Keratinocyte (primary cell): Measurements from ENCODE around the gene TENM3. TPM values are rescaled to one million over a fixed set of nuclear protein-coding genes. Genes with fewer than 3 reads are reported as not detected.

Experiments used
- DNase-seq: peaks from one replicate; pipeline ENCODE4 v3.0.0-alpha.2; 2011; ENCODE audit warnings: low read depth, missing footprints, low spot score
- FAIRE-seq: peaks from 2 replicates; lab custom pipeline; 2011; peaks lifted over from hg19 to GRCh38; lab: Jason Lieb, UNC
- H2AFZ ChIP-seq: 2 replicates; pipeline ENCODE4 v1.6.0; 2012; ENCODE audit warnings: low read length, control low read depth, inconsistent platforms; ENCODE audit not compliant: control insufficient read depth
- H3K27ac ChIP-seq: 2 replicates; pipeline ENCODE4 v1.5.1; 2011; ENCODE audit warnings: low read length; ENCODE audit not compliant: control insufficient read depth, insufficient read depth
- H3K27me3 ChIP-seq: 3 replicates; pipeline ENCODE4 v1.6.0; 2011; ENCODE audit warnings: low read length; ENCODE audit not compliant: control insufficient read depth, insufficient read depth; ENCODE audit errors: extremely low read depth
- H3K36me3 ChIP-seq, 2 experiments: 2 replicates in 1 of 2; 3 replicates in 1 of 2; pipeline ENCODE4 v1.5.1; 2011; ENCODE audit warnings: low read length in 2 of 2, mild to moderate bottlenecking in 1 of 2; ENCODE audit not compliant: control insufficient read depth in 2 of 2, insufficient read depth in 2 of 2; ENCODE audit errors: extremely low read depth in 1 of 2
- H3K4me1 ChIP-seq: 3 replicates; pipeline ENCODE4 v1.5.1; 2011; ENCODE audit warnings: low read length; ENCODE audit not compliant: control insufficient read depth, insufficient read depth; ENCODE audit errors: extremely low read depth
- H3K4me2 ChIP-seq: 3 replicates; pipeline ENCODE4 v1.6.0; 2011; ENCODE audit warnings: low read depth, low read length; ENCODE audit not compliant: control insufficient read depth, insufficient read depth; ENCODE audit errors: extremely low read depth
- H3K4me3 ChIP-seq, 3 experiments: fragments of 200-600 bp in 1 of 3; sonication (generic) in 1 of 3; 2 replicates in 2 of 3; 3 replicates in 1 of 3; pipeline ENCODE4 v1.5.1; 2011 to 2016; ENCODE audit warnings: low read length in 3 of 3, mild to moderate bottlenecking in 3 of 3, control low read depth in 2 of 3, inconsistent platforms in 1 of 3, low read depth in 1 of 3, mixed read lengths in 1 of 3, mixed run types in 1 of 3, moderate library complexity in 1 of 3; ENCODE audit not compliant: control insufficient read depth in 2 of 3, insufficient read depth in 2 of 3; ENCODE audit errors: extremely low read depth in 1 of 3
- H3K79me2 ChIP-seq: 2 replicates; pipeline ENCODE4 v1.6.0; 2012; ENCODE audit warnings: low read length; ENCODE audit not compliant: control insufficient read depth, insufficient read depth
- H3K9ac ChIP-seq: 3 replicates; pipeline ENCODE4 v1.6.0; 2011; ENCODE audit warnings: low read length; ENCODE audit not compliant: control insufficient read depth, insufficient read depth; ENCODE audit errors: extremely low read depth
- H3K9me1 ChIP-seq: 3 replicates; pipeline ENCODE4 v1.6.0; 2011; ENCODE audit warnings: low read length; ENCODE audit not compliant: control insufficient read depth, insufficient read depth; ENCODE audit errors: extremely low read depth
- H3K9me3 ChIP-seq: 2 replicates; pipeline ENCODE4 v1.5.1; 2012; ENCODE audit warnings: low read depth, low read length; ENCODE audit not compliant: control insufficient read depth
- H4K20me1 ChIP-seq: 3 replicates; pipeline ENCODE4 v1.6.0; 2011; ENCODE audit warnings: low read length; ENCODE audit not compliant: control insufficient read depth, insufficient read depth; ENCODE audit errors: extremely low read depth
- CTCF ChIP-seq, 3 experiments: IDR thresholded peaks in 1 of 3; conservative IDR thresholded peaks in 1 of 3; optimal IDR thresholded peaks in 1 of 3; 2 replicates in 2 of 3; 3 replicates in 1 of 3; pipeline versions ENCODE3 to v1.5.1; 2011; ENCODE audit warnings: low read length in 3 of 3, mild to moderate bottlenecking in 3 of 3, moderate library complexity in 2 of 3, control low read depth in 1 of 3, inconsistent platforms in 1 of 3; ENCODE audit not compliant: insufficient read depth in 2 of 3; ENCODE audit errors: extremely low read depth in 1 of 3
- EZH2 ChIP-seq: IDR thresholded peaks from one replicate; pipeline ENCODE4 v1.6.1; 2012; ENCODE audit warnings: inconsistent platforms, mild to moderate bottlenecking, low read length, moderate library complexity
- dilution Hi-C: fragments of 300-500 bp; cut with MboI; formaldehyde crosslinking; loops from one replicate; pipeline ENCODE4 v1.7.0; 2020; ENCODE audit warnings: low sequenced_read_pairs; ENCODE audit not compliant: extremely low pct_ligation_motif_present
- polyA plus RNA-seq, 5 experiments: library from polyadenylated mRNA; depleted of rRNA in 3 of 5; stranded (reverse) in 3 of 5; stranded (forward) in 1 of 5; unstranded in 1 of 5; fragments of >200 nt; gene quantifications; 1 replicate in 1 of 5; 2 replicates in 3 of 5; 3 replicates in 1 of 5; pipeline versions ENCODE4 v1.2.1 to v1.2.3, GENCODE V29; 2011 to 2012; ENCODE audit warnings: missing spikeins in 2 of 5, low read depth in 1 of 5, low replicate concordance in 1 of 5

TENM3 gene
- polyA plus RNA-seq, 1 donor (not counting 4 experiments of a cell fraction or from before 2014, with no cell fraction given), result 17.0 TPM

- H3K27ac ChIP-seq, result no peak overlapping the region
- dilution Hi-C loops, result no loop called here
- DNase-seq, result no peak
- no peak overlapping the region for H3K4me2 ChIP-seq
- no peak for FAIRE-seq
- H3K4me1 ChIP-seq, result no peaks in the 10 kb centered on the region
- no peaks in the 10 kb centered on the region for H3K9me1 ChIP-seq
- no peaks in the 10 kb centered on the region for H3K9me3 ChIP-seq
- no peak overlapping the region for H2AFZ ChIP-seq
- TF ChIP-seq EZH2, result no peak
- no peak for TF ChIP-seq CTCF (optimal IDR thresholded peaks at IDR 0.05 in 1 of 3, IDR thresholded peaks at IDR 0.05 in 1 of 3, conservative IDR thresholded peaks at IDR 0.05 in 1 of 3; ENCODE audit: extremely low read depth in 1 of 3, insufficient read depth in 2 of 3, low read length in 3 of 3)
- no peaks in the 10 kb centered on the region for H3K36me3 ChIP-seq
- H3K9ac ChIP-seq, result no peak overlapping the region
- no peaks in the 10 kb centered on the region for H4K20me1 ChIP-seq
- H3K4me3 ChIP-seq, result no peak overlapping the region
- no peaks in the 10 kb centered on the region for H3K79me2 ChIP-seq
- H3K27me3 ChIP-seq, result no peaks in the 10 kb centered on the region
These were observed 270.5 kb downstream of the TENM3 start for GRCh38 chr4:182513587-182514291.

- Histone ChIP-seq H4K20me1 (no peaks in the 10 kb centered on the region), H3K9me1 (no peaks in the 10 kb centered on the region), H3K4me3 (no peak overlapping the region), H3K27me3 (no peaks in the 10 kb centered on the region), H3K27ac (no peak overlapping the region), H3K4me2 (no peak overlapping the region), H3K36me3 (no peaks in the 10 kb centered on the region), H3K9ac (no peak overlapping the region), H2AFZ (no peak overlapping the region), H3K9me3 (no peaks in the 10 kb centered on the region), H3K4me1 (no peaks in the 10 kb centered on the region), H3K79me2 (no peaks in the 10 kb centered on the region)
- dilution Hi-C loops, result no loop called here
- DNase-seq (no peak), FAIRE-seq (no peak)
- TF ChIP-seq CTCF (optimal IDR thresholded peaks at IDR 0.05 in 1 of 3, IDR thresholded peaks at IDR 0.05 in 1 of 3, conservative IDR thresholded peaks at IDR 0.05 in 1 of 3; ENCODE audit: extremely low read depth in 1 of 3, insufficient read depth in 2 of 3, low read length in 3 of 3), result no peak
These were observed 275.2 kb downstream of the TENM3 start for GRCh38 chr4:182518421-182518820.
